GM19397 (cell line): ENCODE data around the gene CORT.
"Not testable (repeated sequence)": the region's sequence is repeated elsewhere in the genome, so short reads cannot be mapped to it uniquely, and the experiment has no call there.

ENCODE experiments used
- ATAC-seq: cut with Tn5 transposase; IDR thresholded peaks from one replicate; pipeline ENCODE4 v1.9.1; 2021; ENCODE audit warnings: mild to moderate bottlenecking, moderate library complexity; ENCODE audit not compliant: unreplicated experiment

CORT gene, protein sequence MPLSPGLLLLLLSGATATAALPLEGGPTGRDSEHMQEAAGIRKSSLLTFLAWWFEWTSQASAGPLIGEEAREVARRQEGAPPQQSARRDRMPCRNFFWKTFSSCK

DNA sequence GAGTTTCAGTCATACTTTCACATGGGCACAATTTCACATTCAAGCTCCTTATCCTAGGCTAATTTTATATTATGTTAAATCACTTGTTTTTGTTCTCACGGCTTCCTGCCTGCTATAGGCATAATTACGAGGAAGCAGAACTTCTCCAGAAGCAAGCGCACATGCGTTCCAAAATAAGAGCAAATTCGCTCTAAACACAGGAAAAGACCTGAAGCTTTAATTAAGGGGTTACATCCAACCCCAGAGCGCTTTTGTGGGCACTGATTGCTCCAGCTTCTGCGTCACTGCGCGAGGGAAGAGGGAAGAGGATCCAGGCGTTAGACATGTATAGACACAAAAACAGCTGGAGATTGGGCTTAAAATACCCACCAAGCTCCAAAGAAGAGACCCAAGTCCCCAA lies at the start of gene CORT:
Gene CORT, plus strand, starts transcription at position 281 of the 400 bp plus-strand sequence. CDS start 193 bp downstream, outside the sequence.
- ATAC-seq = no peak

DNA sequence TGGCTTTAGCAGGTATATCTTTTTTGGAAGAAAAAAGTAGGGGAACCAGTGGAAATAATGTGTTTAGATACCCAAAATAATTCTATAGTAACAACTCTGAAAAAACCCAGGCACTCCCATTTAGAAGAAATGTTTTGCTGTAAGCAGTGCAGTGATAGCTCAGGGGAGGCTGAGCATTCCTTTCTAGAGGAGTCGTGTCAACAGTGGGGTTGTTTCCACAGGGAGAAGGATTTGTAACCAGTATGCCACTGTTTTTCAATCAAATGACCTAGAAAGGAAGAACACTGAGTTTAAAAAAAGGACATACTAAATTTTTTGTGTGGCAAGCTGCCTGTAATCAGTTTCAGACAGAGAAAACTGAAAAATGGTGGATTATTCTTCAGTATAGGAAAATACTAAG lies 48.5 kb upstream of the CORT start:
- ATAC-seq = no peak

DNA sequence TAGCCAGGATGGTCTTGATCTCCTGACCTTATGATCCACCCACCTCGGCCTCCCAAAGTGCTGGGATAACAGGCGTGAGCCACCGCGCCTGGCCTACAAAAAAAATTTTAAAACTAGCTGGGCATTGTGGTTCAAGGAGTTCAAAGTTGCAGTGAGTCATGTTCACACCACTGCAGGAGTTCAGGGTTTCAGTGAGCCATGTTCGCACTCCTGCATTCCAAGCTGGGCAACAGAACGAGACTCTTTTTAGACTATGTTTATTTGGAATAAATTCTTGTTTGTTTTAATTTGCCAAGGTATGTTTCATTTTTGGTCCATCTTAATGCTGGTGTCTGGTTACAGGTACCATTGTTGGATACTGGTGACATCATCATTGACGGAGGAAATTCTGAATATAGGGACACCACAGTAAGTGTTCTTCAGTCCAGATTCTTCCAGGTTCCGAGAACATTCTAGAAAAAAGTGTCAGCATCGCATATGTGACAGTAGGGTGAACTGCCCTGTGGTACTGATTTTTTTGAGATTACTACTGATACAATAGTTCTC lies 47.0 kb upstream of the CORT start:
- no peak for ATAC-seq

DNA sequence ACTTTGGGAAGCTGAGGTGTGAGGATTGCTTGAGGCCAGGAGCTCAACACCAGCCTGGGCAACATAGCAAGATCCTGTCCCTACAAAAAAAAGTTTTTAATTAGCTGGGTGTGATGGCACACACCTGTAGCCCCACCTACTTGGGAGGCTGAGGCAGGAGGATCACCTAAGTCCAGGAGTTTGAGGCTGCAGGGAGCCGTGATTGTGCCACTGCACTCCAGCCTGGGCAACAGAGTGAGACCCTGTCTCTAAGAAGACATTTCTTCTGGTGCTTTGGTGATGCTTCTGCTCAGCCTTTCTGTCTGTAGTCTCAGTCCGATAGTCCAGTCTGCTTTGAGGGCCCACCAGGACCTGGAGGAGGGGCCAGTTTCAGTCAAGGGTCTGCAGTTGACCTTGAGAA lies 42.6 kb upstream of the CORT start:
- ATAC-seq = no peak

DNA sequence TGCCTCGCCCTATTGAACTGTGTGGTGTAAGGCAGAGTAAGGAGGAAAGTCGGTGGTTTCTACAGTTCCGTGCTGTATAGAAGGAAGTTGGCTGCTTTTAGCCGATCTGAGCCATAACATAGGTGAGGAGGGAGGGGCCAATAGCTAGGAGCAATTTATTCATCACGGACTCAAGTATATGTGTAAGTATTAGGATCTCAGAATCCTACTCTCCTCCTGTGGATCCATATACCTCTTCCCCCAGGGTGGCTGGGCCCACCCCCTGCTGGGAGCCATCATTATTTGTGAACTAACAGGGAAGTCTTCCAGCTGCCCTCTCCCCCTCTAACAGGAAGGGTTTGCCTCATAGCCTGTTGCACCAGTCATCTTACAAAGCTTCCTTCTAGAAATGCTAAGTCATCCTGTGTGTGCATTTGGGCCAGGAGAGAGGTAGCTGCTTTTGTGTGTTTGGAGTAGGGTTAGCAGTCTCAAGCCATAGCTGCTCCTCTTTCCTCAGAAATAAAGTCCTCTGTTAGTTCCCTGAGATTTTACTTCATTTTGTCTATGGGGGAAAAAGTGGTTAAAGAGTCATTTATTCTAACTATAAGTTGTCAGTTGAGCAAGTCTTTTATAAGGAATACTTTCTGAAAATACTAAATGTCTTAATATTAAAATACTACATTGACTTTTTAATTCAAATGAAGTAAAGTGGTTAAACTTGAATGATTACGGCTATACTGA lies 34.5 kb upstream of the CORT start:
- no peak for ATAC-seq

DNA sequence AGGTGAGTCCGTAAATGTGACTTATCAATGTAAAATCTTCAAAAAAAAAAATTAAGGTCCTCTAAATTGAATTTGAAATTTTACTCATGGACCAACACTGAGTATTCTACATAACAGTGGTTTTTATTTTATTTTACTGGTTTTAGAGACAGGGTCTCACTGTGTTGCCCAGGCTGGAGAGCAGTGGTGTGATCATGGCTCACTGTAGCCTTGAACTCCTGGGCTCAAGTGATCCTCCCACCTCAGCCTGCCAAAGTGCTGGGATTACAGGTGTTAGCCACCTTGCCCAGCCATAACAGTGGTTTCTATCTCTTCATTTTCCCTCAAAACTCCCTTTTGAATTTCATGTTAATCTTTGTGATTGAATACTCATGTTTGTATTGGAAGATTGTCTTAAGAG lies 33.9 kb upstream of the CORT start:
- not testable (repeated sequence) for ATAC-seq

DNA sequence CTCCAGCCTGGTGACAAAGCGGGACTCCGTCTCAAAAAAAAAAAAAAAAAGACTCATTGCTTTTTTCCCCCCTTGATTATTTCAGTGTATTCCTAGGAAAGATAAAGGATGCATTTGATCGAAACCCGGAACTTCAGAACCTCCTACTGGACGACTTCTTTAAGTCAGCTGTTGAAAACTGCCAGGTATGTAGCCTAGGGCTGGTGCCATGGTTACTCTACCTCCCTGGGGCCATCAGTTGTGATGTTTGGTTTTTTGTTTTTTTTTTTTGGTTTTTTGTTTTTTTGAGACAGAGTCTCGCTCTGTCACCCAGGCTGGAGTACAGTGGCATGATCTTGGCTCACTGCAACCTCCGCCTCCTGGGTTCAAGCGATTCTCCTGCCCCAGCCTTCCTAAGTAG lies 31.1 kb upstream of the CORT start:
- ATAC-seq = not testable (repeated sequence)

DNA sequence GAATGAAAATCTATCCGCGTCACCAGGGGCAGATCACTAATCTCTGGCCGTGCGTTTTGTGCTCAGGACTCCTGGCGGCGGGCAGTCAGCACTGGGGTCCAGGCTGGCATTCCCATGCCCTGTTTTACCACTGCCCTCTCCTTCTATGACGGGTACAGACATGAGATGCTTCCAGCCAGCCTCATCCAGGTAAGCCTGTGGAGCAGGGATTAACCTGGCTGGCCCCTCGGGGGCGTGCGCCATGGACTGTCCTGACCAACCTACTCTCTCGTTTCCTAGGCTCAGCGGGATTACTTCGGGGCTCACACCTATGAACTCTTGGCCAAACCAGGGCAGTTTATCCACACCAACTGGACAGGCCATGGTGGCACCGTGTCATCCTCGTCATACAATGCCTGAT lies 30.5 kb upstream of the CORT start:
- ATAC-seq = no peak

DNA sequence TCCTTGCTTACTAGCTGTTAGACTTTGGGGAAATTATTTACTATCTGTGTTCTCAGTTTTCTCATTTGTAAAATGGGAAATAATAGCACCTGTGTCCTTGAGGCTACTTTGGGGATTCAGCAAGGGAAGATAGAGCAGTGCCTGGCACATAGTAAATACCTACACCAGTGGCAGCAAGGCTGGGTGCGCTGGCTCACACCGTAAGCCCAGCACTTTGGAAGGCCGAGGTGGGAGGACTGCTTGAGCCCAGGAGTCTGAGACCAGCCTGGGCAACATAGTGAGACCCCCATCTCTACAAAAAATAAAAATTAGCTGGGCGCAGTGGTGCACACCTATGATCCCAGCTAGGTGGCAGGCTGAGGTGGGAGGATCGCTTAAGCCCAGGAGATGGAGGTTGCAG lies 28.2 kb upstream of the CORT start:
- ATAC-seq = no peak

DNA sequence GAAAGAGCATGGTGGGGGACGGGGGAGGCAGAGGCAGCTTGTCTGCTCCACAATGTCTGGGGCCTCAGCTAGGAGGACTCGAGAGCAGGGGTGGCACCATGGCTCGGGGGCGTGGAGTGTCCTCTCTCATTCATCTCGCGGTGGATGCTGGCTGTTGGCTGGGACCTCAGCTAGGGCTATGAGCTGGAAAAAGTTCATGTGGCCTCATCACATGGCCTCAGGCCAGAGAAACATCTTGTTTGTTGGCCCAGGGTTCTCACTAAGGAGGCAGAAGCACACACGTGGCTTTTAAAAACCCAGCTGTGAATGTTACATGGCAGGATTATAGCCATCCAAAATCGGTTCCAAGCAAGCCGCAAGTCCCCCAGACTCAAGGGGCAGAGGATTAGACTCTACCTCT lies 25.8 kb upstream of the CORT start:
- ATAC-seq = no peak

DNA sequence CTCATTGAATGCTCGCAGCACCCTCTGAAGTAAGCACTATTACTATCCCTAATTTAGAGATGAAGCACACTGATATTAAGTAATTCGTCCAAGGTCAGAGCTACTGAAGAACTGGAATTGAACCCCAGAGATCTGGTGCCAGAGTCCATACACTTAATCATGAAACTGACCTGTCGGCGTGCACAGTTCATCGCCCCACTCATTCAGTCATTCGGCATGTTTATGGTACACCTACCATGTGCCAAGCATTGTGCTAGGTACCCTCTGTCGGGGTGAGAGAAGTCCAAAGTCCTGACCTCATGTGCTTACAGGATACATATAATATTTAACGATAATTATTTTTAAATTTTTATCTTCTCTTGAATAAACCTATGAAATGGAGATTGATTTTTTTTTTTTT lies 25.2 kb upstream of the CORT start:
- no peak for ATAC-seq

DNA sequence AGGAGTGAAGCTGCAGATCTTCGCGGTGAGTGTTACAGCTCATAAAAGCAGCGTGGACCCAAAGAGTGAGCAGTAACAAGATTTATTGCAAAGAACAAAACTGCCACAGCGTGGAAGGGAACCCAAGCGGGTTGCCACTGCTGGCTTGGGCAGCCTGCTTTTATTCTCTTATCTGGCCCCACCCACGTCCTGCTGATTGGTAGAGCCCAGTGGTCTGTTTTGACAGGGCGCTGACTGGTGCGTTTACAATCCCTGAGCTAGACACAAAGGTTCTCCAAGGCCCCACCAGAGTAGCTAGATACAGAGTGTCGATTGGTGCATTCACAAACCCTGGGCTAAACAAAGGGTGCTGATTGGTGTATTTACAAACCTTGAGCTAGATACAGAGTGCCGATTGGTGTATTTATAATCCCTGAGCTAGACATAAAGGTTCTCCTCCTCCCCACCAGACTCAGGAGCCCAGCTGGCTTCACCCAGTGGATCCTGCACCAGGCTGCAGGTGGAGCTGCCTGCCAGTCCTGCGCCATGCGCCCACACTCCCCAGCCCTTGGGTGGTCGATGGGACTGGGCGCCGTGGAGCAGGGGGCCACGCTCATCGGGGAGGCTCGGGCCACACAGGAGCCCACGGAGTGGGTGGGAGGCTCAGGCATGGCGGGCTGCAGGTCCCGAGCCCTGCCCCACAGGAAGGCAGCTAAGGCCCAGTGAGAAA lies 23.9 kb upstream of the CORT start:
- not testable (repeated sequence) for ATAC-seq

DNA sequence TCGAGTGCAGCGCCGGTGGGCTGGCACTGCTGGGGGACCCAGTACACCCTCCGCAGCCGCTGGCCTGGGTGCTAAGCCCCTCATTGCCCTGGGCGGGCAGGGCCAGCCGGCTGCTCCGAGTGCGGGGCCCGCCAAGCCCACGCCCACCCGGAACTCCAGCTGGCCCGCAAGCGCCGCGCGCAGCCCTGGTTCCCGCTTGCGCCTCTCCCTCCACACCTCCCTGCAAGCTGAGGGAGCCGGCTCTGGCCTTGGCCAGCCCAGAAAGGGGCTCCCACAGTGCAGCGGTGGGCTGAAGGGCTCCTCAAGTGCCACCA lies 23.3 kb upstream of the CORT start:
- ATAC-seq = not testable (repeated sequence)

DNA sequence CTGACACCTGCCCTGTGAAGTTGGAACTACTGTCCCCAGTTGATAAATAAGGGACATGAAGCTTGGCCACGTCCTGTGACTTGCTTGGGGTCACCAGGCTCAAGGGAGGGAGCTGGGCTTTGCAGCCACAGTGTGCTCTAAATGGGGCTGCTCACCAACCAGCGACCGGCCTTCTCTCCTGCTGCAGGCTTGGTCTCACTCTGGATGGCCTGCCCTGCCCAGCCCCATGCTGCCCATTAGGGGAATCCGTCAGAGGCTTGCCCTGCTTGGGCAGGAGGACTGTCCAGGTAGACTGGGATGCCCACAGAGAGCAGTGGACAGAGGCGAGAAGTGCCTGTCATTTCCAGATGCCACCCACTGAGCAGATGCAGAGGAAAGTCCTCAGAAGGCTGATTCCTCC lies 20.8 kb upstream of the CORT start:
- ATAC-seq = no peak

DNA sequence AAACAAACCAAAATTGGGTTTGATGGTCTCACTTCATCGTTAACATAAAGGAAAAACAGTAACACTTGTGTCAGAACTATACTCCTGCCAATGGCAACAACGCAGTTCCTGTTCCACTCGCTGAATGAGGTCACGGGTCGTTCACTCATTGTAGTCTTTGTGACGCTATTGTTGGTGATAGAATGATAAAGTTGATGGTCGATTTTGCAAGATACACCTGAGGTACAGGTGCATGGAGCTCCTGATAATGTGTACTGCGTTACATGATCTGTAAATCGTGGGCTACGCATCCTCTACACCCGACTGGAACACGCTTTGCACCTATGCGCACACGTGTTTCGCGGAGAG lies 20.0 kb upstream of the CORT start:
- ATAC-seq = no peak

DNA sequence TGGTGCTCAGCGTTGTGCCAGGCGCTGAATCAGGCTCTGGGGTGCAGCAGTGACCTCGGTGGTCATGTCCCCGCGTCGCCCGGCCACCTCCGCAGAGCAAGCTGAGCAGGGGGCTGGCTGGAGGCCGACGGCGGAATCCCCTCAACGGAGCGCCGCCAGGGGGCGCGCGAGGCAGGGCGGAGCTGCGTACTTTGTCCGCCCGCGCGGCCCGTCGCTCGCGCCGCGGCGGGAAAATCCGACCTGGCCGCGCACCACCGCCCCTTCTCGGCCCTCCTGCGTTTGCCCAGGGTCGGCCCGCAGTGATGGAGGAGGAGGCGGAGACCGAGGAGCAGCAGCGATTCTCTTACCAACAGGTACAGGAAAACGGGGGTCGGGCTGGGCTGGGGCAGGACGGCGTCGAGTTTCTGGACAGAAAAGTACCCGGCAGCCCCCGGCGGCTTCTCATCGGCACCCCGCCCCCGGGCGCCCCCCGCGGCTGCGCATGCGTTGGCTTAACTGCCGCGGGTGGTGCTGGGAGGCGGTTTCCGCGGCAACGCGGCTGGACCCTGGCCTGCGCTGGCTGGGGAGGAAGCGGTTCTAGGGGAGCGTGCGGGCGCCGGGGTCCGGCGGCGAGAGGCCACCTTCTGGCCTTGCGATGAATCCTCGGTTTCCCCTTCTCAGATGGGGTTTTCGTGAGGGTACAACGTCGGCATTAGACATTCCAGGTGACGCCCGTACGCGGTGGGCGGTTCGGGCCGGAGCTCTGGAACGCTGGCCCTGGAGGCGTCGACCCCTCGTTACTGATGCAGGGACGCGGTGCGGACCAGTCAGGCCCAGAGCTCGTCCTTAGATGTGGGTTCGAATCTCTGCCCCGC lies 19.4 kb upstream of the CORT start, which contains the start of gene CENPS:
Gene CENPS, plus strand, starts transcription at position 218 of the 854 bp plus-strand sequence. Its CDS starts 85 bp downstream, at position 303.
- ATAC-seq = peak; percentile 79

DNA sequence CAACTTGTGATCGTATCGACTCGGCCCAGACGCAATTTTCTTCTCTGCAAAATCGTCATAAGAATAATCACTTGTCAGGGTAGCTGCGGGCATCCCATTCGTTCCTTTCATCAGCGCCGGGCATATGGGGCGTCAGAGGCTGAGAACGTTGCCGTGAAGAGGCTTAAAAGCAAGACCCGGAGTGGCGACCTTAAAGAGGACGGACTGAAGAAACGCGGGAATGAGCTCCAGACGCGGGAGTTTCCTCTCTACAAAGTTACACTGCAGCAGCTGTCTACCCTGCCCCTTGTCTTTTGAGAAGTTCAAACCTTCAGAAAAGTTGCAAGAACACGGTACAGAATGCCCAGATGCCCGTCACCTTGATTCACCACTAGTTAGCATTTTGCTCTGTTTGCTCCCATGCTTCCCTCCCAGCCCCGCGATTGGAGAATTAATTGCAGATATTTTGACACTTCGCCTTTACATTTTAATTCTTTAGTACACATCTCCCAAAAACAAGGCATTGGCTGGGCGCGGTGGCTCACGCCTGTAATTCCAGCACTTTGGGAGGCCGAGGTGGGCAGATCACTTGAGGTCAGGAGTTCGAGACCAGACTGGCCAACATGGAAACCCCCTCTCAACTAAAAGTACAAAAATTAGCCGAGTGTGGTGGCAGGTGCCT lies 18.6 kb upstream of the CORT start:
- ATAC-seq = no peak

DNA sequence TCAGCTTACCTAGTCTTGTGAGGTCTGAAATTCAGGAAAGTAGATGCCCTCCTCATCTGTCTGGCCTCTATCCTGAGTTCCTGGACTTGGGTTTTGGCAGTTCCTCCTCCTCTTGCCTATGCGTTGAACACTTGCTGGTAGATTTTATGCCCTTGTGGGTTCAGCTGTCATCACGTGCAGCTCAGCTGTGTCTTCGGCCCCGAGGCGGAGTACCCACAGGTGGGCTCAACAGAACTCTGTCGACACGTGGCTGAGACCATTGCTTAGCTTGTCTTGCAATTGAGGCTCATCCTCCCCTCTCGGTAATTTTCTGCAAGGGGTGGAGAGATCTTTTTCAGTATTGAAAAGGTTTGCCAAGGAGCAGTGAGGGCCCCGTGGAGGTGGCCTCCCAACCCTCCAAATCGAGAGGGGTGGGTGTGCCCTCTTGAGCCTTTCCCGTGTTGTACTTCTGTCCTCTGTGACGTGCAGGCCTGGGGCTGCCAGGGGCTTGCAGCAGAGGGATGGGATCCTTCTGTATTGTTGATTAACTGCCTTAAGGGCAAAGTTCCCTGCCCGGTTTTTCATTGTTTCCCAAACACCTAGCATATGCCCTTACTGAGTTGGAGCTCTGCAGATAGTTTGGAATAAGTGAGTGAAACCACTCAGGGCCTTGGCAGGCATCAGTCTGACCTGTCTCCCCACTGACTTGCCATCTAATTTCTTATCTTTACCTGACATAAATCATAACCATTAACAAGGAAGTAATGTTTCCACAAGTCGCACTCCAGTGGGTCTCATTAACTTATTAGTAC lies 16.7 kb upstream of the CORT start:
- ATAC-seq = no peak

DNA sequence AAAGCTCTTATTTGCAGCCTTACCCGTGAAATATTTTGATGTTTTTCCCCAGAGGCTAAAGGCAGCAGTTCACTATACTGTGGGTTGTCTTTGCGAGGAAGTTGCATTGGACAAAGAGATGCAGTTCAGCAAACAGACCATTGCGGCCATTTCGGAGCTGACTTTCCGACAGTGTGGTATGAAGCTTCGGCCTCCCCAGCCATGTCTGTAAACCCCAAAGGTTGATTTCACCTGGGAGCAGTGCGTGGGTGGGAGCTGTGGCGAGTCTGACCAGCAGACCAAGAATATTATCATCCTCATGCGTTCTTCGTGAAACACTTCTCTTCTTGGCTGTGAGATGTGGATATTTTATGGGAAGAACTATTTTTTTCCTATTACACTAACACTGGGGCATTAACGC lies 16.0 kb upstream of the CORT start:
- no peak for ATAC-seq

DNA sequence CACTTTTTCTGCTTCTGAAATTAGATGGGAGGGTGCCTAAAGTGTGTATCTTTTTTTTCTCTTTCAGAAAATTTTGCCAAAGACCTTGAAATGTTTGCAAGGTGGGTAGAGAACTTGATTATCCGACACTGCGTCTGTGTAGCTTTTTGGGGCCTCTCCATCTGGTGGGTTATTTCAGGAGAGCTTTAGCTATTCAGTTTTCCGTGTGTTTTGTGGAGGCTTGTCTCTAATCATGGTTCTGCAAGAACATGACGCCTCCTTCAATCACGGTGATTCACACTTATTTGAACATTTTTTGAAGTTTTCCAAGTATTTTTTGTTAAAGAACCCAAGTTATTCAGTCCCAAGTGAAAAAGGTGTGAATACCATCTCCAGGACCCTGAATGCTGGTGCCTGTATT lies 15.2 kb upstream of the CORT start:
- ATAC-seq = no peak
